Sigmoid colon (tissue), 7 donors: Measurements from ENCODE around the gene MYO5A. TPM values are rescaled to one million over a fixed set of nuclear protein-coding genes. Genes with fewer than 3 reads are reported as not detected.

Experiments used
- DNase-seq: peaks from one replicate; pipeline ENCODE4 v3.0.0-alpha.2; 2019
- H3K27ac ChIP-seq, 4 donors: fragments of 200-600 bp; sonication (generic); one replicate each; pipeline ENCODE4 v1.5.1; 2016 to 2019; ENCODE audit warnings: mild to moderate bottlenecking in 1 of 4
- H3K27me3 ChIP-seq, 3 donors: fragments of 200-600 bp; sonication (generic); one replicate each; pipeline ENCODE4 v1.5.1; 2019; ENCODE audit warnings: mild to moderate bottlenecking in 1 of 3
- H3K36me3 ChIP-seq, 4 donors: fragments of 200-600 bp; sonication (generic); one replicate each; pipeline ENCODE4 v1.5.1; 2016 to 2019
- H3K4me1 ChIP-seq, 4 donors: fragments of 200-600 bp; sonication (generic); one replicate each; pipeline ENCODE4 v1.5.1; 2017 to 2019
- H3K4me3 ChIP-seq, 4 donors: fragments of 200-600 bp; sonication (generic); one replicate each; pipeline ENCODE4 v1.5.1; 2017 to 2019; ENCODE audit warnings: mild to moderate bottlenecking in 2 of 4, moderate library complexity in 1 of 4
- H3K9me3 ChIP-seq, 4 donors: fragments of 200-600 bp in 3 of 4; sonication (generic) in 3 of 4; one replicate each; pipeline versions ENCODE4 v1.5.1 to v1.6.1; 2013 to 2019
- EP300 ChIP-seq, 4 donors: sonication (generic); formaldehyde crosslinking; IDR thresholded peaks; one replicate each; pipeline ENCODE4 v1.6.1; 2017; ENCODE audit warnings: antibody characterized with exemption in 4 of 4
- POLR2A ChIP-seq, 2 donors: fragments of 450-650 bp; IDR thresholded peaks; one replicate each; pipeline ENCODE4 v1.6.1; 2016; ENCODE audit warnings: antibody characterized with exemption in 2 of 2, mild to moderate bottlenecking in 2 of 2, moderate library complexity in 2 of 2
- POLR2AphosphoS5 ChIP-seq, 4 donors: sonication (generic); formaldehyde crosslinking; IDR thresholded peaks; one replicate each; pipeline ENCODE4 v1.6.1; 2017; ENCODE audit warnings: antibody characterized with exemption in 4 of 4
- WGBS, 2 donors: extraction: QIAGEN DNeasy Blood & Tissue Kit; methylation state at CpG; one replicate each; pipeline ENCODE4 v1.1.7; 2013; 5-methylcytosine and 5-hydroxymethylcytosine counted together
- intact Hi-C: fragments of 100-400 bp; cut with DNase I; formaldehyde crosslinking; loops from one replicate; pipeline ENCODE4 v1.15.1; 2023
- polyA plus RNA-seq, 3 donors: library from polyadenylated mRNA; stranded (reverse); fragments of 200-250 nt; gene quantifications; one replicate each; pipeline ENCODE4 v1.2.3, GENCODE V29; 2013
- total RNA-seq, 4 donors: library from RNA; depleted of rRNA; stranded (reverse); fragments of >200 nt; gene quantifications; one replicate each; pipeline ENCODE4 v1.1.0, GENCODE V29; 2016
- TF ChIP-seq, protein P1 (sequence below), 4 experiments: fragments of 450-650 bp in 3 of 4; fragments of 200-600 bp in 1 of 4; IDR thresholded peaks; one replicate each; pipeline ENCODE4 v1.5.1; 2016 to 2019; ENCODE audit warnings: antibody characterized with exemption in 4 of 4, mild to moderate bottlenecking in 3 of 4, moderate library complexity in 2 of 4
- donor health status: healthy with polysubstance abuse.
- donor health status: Bipolar disorder and iron deficiency.
- donor health status: healthy.

The MYO5A gene
- total and polyA plus RNA-seq, 7 donors: 2.1 to 46.0 (median 23.5) TPM

- Histone ChIP-seq H3K36me3 (no peaks in the 10 kb centered on the region), H3K27ac (no peak overlapping the region), H3K4me3 (no peak overlapping the region), H3K9me3 (no peaks in the 10 kb centered on the region), H3K4me1 (peaks cover 0 to 13% (median 13%) of the 10 kb centered on the region in 4 donors), H3K27me3 (peaks cover 13 to 41% (median 16%) of the 10 kb centered on the region in 3 donors)
- intact Hi-C loops: no loop called here
- 45 to 79% methylated on average over 7 of the region's 7 CpGs for WGBS, 2 donors
- TF ChIP-seq EP300 (IDR thresholded peaks at IDR 0.05) (no peak), POLR2A (IDR thresholded peaks at IDR 0.05) (no peak), POLR2AphosphoS5 (IDR thresholded peaks at IDR 0.05) (no peak)
- TF ChIP-seq, protein P1, sequence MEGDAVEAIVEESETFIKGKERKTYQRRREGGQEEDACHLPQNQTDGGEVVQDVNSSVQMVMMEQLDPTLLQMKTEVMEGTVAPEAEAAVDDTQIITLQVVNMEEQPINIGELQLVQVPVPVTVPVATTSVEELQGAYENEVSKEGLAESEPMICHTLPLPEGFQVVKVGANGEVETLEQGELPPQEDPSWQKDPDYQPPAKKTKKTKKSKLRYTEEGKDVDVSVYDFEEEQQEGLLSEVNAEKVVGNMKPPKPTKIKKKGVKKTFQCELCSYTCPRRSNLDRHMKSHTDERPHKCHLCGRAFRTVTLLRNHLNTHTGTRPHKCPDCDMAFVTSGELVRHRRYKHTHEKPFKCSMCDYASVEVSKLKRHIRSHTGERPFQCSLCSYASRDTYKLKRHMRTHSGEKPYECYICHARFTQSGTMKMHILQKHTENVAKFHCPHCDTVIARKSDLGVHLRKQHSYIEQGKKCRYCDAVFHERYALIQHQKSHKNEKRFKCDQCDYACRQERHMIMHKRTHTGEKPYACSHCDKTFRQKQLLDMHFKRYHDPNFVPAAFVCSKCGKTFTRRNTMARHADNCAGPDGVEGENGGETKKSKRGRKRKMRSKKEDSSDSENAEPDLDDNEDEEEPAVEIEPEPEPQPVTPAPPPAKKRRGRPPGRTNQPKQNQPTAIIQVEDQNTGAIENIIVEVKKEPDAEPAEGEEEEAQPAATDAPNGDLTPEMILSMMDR (IDR thresholded peaks at IDR 0.05): no peak
- DNase-seq: no peak
Observed at GRCh38 chr15:52292780-52293392, 235.8 kb downstream of the MYO5A start.

GRCh38 chr15:52291204-52291603 is 237.5 kb downstream of the MYO5A start:
- no peak for DNase-seq
- WGBS, 2 donors: 63 to 66% methylated on average over 4 of the region's 4 CpGs
- Histone ChIP-seq H3K4me1 (peaks cover 0 to 13% (median 13%) of the 10 kb centered on the region in 4 donors), H3K27me3 (peaks cover 13 to 36% (median 16%) of the 10 kb centered on the region in 3 donors), H3K4me3 (no peak overlapping the region), H3K9me3 (no peaks in the 10 kb centered on the region), H3K27ac (no peak overlapping the region), H3K36me3 (no peaks in the 10 kb centered on the region)
- TF ChIP-seq, protein P1 (IDR thresholded peaks at IDR 0.05): no peak
- TF ChIP-seq EP300 (IDR thresholded peaks at IDR 0.05): no peak
- no peak for TF ChIP-seq POLR2A (IDR thresholded peaks at IDR 0.05)
- no peak for TF ChIP-seq POLR2AphosphoS5 (IDR thresholded peaks at IDR 0.05)
- intact Hi-C loops: no loop called here

GRCh38 chr15:52290800-52291199 is 237.9 kb downstream of the MYO5A start:
- H3K9me3 ChIP-seq: no peaks in the 10 kb centered on the region
- H3K36me3 ChIP-seq: no peaks in the 10 kb centered on the region
- TF ChIP-seq POLR2AphosphoS5 (IDR thresholded peaks at IDR 0.05) (no peak), POLR2A (IDR thresholded peaks at IDR 0.05) (no peak), EP300 (IDR thresholded peaks at IDR 0.05) (no peak)
- TF ChIP-seq, protein P1 (IDR thresholded peaks at IDR 0.05): no peak
- H3K4me3 ChIP-seq: no peak overlapping the region
- peaks cover 11 to 32% (median 13%) of the 10 kb centered on the region in 3 donors for H3K27me3 ChIP-seq
- peaks cover 0 to 12% (median 10%) of the 10 kb centered on the region in 4 donors for H3K4me1 ChIP-seq
- intact Hi-C loops: no loop called here
- 77 to 84% methylated on average over 3 of the region's 3 CpGs for WGBS, 2 donors
- DNase-seq: no peak
- no peak overlapping the region for H3K27ac ChIP-seq

GRCh38 chr15:52290329-52290728 is 238.4 kb downstream of the MYO5A start:
- Histone ChIP-seq H3K27ac (no peak overlapping the region), H3K4me3 (no peak overlapping the region), H3K4me1 (peaks cover 0 to 7% (median 6%) of the 10 kb centered on the region in 4 donors), H3K36me3 (no peaks in the 10 kb centered on the region), H3K27me3 (peaks cover 7 to 27% (median 9%) of the 10 kb centered on the region in 3 donors), H3K9me3 (no peaks in the 10 kb centered on the region)
- intact Hi-C loops: no loop called here
- no peak for DNase-seq
- 40 to 72% methylated on average over 4 of the region's 4 CpGs for WGBS, 2 donors
- TF ChIP-seq, protein P1 (IDR thresholded peaks at IDR 0.05): no peak
- TF ChIP-seq POLR2AphosphoS5 (IDR thresholded peaks at IDR 0.05) (no peak), POLR2A (IDR thresholded peaks at IDR 0.05) (no peak), EP300 (IDR thresholded peaks at IDR 0.05) (no peak)
